Lower lobe of right lung (tissue), 2 donors: Measurements from ENCODE around the gene MAPKAPK2. TPM values are rescaled to one million over a fixed set of nuclear protein-coding genes. Genes with fewer than 3 reads are reported as not detected.
A peak's percentile ranks its signal among the peaks of the same experiment; 100 is the strongest.

ENCODE experiments used
- ATAC-seq, 2 donors: fragments of 200-7000 bp; cut with Tn5 transposase; one replicate each; pipeline ENCODE4 v1.9.1; 2020 to 2022; ENCODE audit warnings: mild to moderate bottlenecking in 2 of 2, moderate library complexity in 2 of 2
- DNase-seq: peaks from one replicate; pipeline ENCODE4 v3.0.0-alpha.2; 2020
- H3K27ac ChIP-seq: fragments of 200-600 bp; one replicate; pipeline ENCODE4 v1.8.0; 2022
- H3K27me3 ChIP-seq: fragments of 200-600 bp; one replicate; pipeline ENCODE4 v1.8.0; 2022; ENCODE audit warnings: low read depth
- H3K36me3 ChIP-seq: fragments of 200-600 bp; one replicate; pipeline ENCODE4 v1.8.0; 2022; ENCODE audit warnings: mild to moderate bottlenecking
- H3K4me1 ChIP-seq: fragments of 200-600 bp; one replicate; pipeline ENCODE4 v1.8.0; 2022
- H3K4me3 ChIP-seq: fragments of 200-600 bp; one replicate; pipeline ENCODE4 v1.8.0; 2022; ENCODE audit warnings: mild to moderate bottlenecking
- H3K9me3 ChIP-seq: fragments of 200-600 bp; one replicate; pipeline ENCODE4 v1.8.0; 2022
- intact Hi-C: fragments of 100-400 bp; cut with DNase I; formaldehyde crosslinking; loops from one replicate; pipeline ENCODE4 v1.11.0; 2022
- total RNA-seq: library from RNA; stranded (reverse); fragmentation: NEBNext Ultra II Directional; extraction: Animal tissue kit (Norgen Biotek cat#: 25700); gene quantifications from one replicate; pipeline ENCODE4 v1.2.1, GENCODE V29; 2021
- TF ChIP-seq, protein P1 (sequence below): fragments of 200-600 bp; IDR thresholded peaks from one replicate; pipeline ENCODE4 v1.8.0; 2022; ENCODE audit warnings: antibody characterized with exemption, mild to moderate bottlenecking
- donor health status: DM: no; HTN: yes; CAD: no; lungs with severe emphysema.

The MAPKAPK2 gene
- total RNA-seq, 1 donor from 2014 or later, result 87.0 TPM

GRCh38 chr1:206657751-206658150, 27.0 kb upstream of the MAPKAPK2 start:
- no peaks in the 10 kb centered on the region for H3K27me3 ChIP-seq
- no peak overlapping the region for H3K4me3 ChIP-seq
- peaks cover 18% of the 10 kb centered on the region for H3K4me1 ChIP-seq
- TF ChIP-seq, protein P1, sequence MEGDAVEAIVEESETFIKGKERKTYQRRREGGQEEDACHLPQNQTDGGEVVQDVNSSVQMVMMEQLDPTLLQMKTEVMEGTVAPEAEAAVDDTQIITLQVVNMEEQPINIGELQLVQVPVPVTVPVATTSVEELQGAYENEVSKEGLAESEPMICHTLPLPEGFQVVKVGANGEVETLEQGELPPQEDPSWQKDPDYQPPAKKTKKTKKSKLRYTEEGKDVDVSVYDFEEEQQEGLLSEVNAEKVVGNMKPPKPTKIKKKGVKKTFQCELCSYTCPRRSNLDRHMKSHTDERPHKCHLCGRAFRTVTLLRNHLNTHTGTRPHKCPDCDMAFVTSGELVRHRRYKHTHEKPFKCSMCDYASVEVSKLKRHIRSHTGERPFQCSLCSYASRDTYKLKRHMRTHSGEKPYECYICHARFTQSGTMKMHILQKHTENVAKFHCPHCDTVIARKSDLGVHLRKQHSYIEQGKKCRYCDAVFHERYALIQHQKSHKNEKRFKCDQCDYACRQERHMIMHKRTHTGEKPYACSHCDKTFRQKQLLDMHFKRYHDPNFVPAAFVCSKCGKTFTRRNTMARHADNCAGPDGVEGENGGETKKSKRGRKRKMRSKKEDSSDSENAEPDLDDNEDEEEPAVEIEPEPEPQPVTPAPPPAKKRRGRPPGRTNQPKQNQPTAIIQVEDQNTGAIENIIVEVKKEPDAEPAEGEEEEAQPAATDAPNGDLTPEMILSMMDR, result no peak
- no peak overlapping the region for H3K27ac ChIP-seq
- intact Hi-C loops, result no loop called here
- DNase-seq, result no peak
- H3K9me3 ChIP-seq, result no peaks in the 10 kb centered on the region
- no peaks in the 10 kb centered on the region for H3K36me3 ChIP-seq
- ATAC-seq, result no peak

DNA sequence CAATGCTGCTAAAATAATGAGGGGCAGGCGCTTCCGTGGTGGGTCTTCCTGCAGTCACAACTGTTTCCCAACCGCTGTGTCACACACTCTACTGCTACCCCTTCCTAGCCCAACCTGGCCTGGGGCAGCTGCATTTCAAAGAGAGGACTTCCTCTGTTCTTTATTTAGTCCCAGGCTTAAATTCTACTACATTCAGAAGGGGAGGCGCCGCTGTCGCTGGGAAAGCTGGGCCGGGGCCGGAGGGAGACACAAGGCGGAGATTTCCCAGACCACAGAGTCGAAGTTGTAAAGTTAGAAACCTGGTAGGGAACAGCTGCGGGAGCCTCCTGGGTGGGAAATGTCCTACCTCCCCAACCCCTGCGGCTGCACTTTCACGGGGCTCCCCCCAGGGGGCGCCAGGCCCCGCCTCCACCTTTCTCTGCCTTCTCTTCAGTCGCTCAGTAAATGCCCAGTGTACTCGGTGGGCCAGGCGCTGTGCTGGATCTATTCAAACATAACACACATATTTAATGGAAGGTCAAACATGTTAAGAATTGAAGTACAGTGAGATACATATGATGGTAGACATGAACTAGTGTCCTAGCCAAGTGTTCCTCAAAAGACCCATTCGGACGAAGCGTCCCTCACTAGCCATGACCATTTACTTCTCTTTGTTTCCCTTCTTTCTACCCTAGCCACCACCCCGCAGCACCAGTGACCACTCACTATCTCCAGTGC, 26.3 kb upstream of the MAPKAPK2 start:
- Histone ChIP-seq H3K4me3 (no peak overlapping the region), H3K4me1 (peaks cover 25% of the 10 kb centered on the region), H3K9me3 (no peaks in the 10 kb centered on the region), H3K36me3 (no peaks in the 10 kb centered on the region), H3K27me3 (no peaks in the 10 kb centered on the region), H3K27ac (no peak overlapping the region)
- DNase-seq (peak; percentile 71), ATAC-seq (peak; percentile 58 to 80)
- TF ChIP-seq, protein P1, result peak; percentile 76
- intact Hi-C loops, result no loop called here

DNA sequence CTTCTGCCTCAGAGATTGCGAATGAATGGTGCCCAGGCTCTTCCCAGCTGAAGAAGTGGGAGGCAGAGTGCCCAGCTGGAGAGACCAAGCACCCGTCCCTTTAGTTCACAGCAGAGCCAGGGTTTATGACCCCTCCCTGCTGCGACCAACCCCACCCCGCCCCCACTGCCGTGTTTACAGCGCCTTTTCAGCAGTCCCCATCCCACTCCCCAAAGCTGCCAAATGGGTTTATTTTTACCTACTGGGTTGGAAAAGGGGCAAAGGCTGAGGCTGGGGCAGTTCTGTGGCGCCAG, 25.8 kb upstream of the MAPKAPK2 start:
- Histone ChIP-seq H3K27ac (no peak overlapping the region), H3K9me3 (no peaks in the 10 kb centered on the region), H3K27me3 (no peaks in the 10 kb centered on the region), H3K4me1 (peaks cover 30% of the 10 kb centered on the region), H3K4me3 (no peak overlapping the region), H3K36me3 (no peaks in the 10 kb centered on the region)
- ATAC-seq (no peak), DNase-seq (no peak)
- TF ChIP-seq, protein P1, result no peak
- intact Hi-C loops, result no loop called here

DNA sequence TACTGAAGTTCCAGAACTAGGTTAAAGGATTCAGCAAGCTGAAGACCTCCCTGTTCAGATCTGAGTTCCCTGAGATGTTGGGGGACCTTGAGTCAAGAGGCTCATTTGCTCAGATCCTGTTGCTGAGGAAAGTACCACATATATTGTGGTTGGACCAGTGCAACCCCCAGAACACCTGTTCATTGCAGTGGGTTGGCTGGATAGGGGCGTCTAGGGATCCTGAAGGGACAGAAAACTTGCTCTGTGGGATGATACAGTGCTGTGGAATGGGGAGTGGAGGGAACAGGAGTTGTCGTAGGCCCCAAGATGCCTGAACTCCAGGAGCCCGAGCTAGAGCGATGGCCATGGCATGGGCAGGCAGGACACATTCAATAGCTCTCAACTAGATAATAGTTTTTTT, 24.6 kb upstream of the MAPKAPK2 start:
- H3K9me3 ChIP-seq, result no peaks in the 10 kb centered on the region
- H3K4me1 ChIP-seq, result peaks cover 36% of the 10 kb centered on the region
- H3K36me3 ChIP-seq, result no peaks in the 10 kb centered on the region
- H3K4me3 ChIP-seq, result no peak overlapping the region
- no peak for DNase-seq
- no peak for ATAC-seq
- intact Hi-C loops, result no loop called here
- no peak overlapping the region for H3K27ac ChIP-seq
- no peaks in the 10 kb centered on the region for H3K27me3 ChIP-seq
- TF ChIP-seq, protein P1, result no peak

DNA sequence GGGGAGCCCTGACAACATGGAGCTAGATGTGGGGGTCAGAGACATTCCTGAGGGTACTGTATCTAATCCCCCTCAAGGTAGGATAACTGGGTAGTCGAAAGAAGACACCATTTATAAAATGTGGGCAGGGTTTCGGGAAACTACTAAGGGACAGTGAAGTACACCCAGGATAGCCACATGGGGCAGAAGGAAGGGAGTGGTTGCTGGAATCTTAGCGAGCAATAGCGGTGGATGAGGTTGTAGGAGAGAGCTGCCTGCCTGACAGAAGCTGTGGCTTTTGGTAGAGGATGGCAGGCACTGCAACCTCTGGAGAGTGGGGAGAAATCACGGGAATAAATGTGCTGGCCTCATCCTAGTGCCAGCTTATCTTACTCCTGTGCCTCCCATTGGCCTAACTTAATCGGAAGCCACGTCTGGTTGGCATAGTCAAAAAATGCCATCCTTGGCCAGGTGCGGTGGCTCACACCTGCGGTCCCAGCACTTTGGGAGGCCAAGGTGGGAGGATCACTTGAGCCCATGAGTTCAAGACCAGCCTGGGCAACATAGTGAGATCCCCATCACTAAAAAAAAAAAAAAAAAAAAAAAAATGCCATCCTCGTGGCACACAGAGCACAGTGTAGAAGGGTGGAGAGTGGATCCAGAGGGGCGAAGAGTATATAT, 23.4 kb upstream of the MAPKAPK2 start:
- intact Hi-C loops, result no loop called here
- H3K9me3 ChIP-seq, result no peaks in the 10 kb centered on the region
- ATAC-seq (no peak), DNase-seq (no peak)
- no peak overlapping the region for H3K4me3 ChIP-seq
- no peak overlapping the region for H3K27ac ChIP-seq
- H3K27me3 ChIP-seq, result no peaks in the 10 kb centered on the region
- H3K4me1 ChIP-seq, result peaks cover 36% of the 10 kb centered on the region
- TF ChIP-seq, protein P1, result no peak
- no peaks in the 10 kb centered on the region for H3K36me3 ChIP-seq
